ENCODE results near the gene MEGF6.

DNA sequence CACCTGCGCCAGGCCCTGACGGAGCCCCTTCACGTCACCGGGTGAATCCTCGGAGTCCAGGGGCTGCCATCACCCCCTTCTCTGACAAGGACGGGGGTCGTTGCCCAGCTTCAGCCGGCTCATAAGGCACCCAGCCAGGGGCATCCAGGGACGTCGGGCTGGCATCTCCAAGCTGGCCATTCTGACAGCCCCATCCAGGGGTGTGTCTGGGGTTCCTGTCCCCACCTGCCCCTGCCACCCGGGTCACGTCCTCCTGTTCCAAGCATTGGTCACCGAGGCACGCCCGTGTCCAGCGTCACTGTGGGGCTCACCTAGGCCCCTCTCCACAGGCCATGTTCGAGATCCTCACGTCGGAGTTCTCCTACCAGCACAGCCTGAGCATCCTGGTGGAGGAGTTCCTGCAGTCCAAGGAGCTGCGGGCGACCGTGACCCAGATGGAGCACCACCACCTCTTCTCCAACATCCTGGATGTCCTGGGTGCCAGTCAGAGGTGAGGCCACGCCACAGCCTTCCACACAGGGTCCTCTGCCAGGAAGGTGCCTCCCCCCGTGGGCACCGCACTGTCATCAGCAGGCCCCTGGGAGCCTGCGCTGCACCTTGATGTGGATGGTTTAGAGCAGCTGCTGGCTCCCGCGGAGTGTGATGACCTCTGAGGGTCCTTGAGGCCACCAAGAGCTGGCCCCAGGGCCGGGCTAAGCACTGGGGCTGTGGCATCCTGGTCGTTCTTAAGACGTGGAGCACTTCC, 142.0 kb downstream of the MEGF6 start:
- TF ChIP-seq POLR2A (IDR thresholded peaks at IDR 0.05): no peak
- TF ChIP-seq, protein P1, sequence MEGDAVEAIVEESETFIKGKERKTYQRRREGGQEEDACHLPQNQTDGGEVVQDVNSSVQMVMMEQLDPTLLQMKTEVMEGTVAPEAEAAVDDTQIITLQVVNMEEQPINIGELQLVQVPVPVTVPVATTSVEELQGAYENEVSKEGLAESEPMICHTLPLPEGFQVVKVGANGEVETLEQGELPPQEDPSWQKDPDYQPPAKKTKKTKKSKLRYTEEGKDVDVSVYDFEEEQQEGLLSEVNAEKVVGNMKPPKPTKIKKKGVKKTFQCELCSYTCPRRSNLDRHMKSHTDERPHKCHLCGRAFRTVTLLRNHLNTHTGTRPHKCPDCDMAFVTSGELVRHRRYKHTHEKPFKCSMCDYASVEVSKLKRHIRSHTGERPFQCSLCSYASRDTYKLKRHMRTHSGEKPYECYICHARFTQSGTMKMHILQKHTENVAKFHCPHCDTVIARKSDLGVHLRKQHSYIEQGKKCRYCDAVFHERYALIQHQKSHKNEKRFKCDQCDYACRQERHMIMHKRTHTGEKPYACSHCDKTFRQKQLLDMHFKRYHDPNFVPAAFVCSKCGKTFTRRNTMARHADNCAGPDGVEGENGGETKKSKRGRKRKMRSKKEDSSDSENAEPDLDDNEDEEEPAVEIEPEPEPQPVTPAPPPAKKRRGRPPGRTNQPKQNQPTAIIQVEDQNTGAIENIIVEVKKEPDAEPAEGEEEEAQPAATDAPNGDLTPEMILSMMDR (IDR thresholded peaks at IDR 0.05): no peak

Data from uterus (tissue), 2 donors.